ENCODE data around the gene PHKA1. TPM values are rescaled to one million over a fixed set of nuclear protein-coding genes. Genes with fewer than 3 reads are reported as not detected.
"Not testable (repeated sequence)": the region's sequence is repeated elsewhere in the genome, so short reads cannot be mapped to it uniquely, and the experiment has no call there.

Gene PHKA1
- total RNA-seq, 1 donor from 2014 or later: 3.1 TPM

GRCh38 chrX:72685810-72686456, 28.2 kb downstream of the PHKA1 start:
- Mint-ChIP-seq H3K9me3 (ENCODE audit: unreplicated experiment) (peaks cover 2% of the 10 kb centered on the region), H3K4me1 (ENCODE audit: low read depth, unreplicated experiment) (no peaks in the 10 kb centered on the region), H3K4me3 (ENCODE audit: unreplicated experiment) (no peak overlapping the region), H3K27ac (ENCODE audit: unreplicated experiment) (no peak overlapping the region), H3K36me3 (ENCODE audit: unreplicated experiment) (no peaks in the 10 kb centered on the region), H3K27me3 (ENCODE audit: unreplicated experiment) (peaks cover 1% of the 10 kb centered on the region)
- TF ChIP-seq CTCF (IDR thresholded peaks at IDR 0.05; ENCODE audit: partially characterized antibody, unreplicated experiment): no peak
- no peak for DNase-seq

- Mint-ChIP-seq H3K9me3 (ENCODE audit: unreplicated experiment) (peaks cover 5% of the 10 kb centered on the region), H3K27me3 (ENCODE audit: unreplicated experiment) (peaks cover 1% of the 10 kb centered on the region), H3K27ac (ENCODE audit: unreplicated experiment) (no peak overlapping the region), H3K4me3 (ENCODE audit: unreplicated experiment) (no peak overlapping the region), H3K4me1 (ENCODE audit: low read depth, unreplicated experiment) (no peaks in the 10 kb centered on the region), H3K36me3 (ENCODE audit: unreplicated experiment) (no peaks in the 10 kb centered on the region)
- no peak for TF ChIP-seq CTCF (IDR thresholded peaks at IDR 0.05; ENCODE audit: partially characterized antibody, unreplicated experiment)
- DNase-seq: no peak
Measured at GRCh38 chrX:72685018-72685417, 29.1 kb downstream of the PHKA1 start.

- peaks cover 7% of the 10 kb centered on the region for H3K9me3 Mint-ChIP-seq (ENCODE audit: unreplicated experiment)
- no peak overlapping the region for H3K27ac Mint-ChIP-seq (ENCODE audit: unreplicated experiment)
- no peaks in the 10 kb centered on the region for H3K4me1 Mint-ChIP-seq (ENCODE audit: low read depth, unreplicated experiment)
- H3K4me3 Mint-ChIP-seq (ENCODE audit: unreplicated experiment): no peak overlapping the region
- H3K36me3 Mint-ChIP-seq (ENCODE audit: unreplicated experiment): peaks cover 6% of the 10 kb centered on the region
- no peak for DNase-seq
- TF ChIP-seq CTCF (IDR thresholded peaks at IDR 0.05; ENCODE audit: partially characterized antibody, unreplicated experiment): no peak
- peaks cover 1% of the 10 kb centered on the region for H3K27me3 Mint-ChIP-seq (ENCODE audit: unreplicated experiment)
Measured at GRCh38 chrX:72683631-72684030, 30.5 kb downstream of the PHKA1 start.

GRCh38 chrX:72676465-72676864, 37.6 kb downstream of the PHKA1 start:
- peaks cover 7% of the 10 kb centered on the region for H3K9me3 Mint-ChIP-seq (ENCODE audit: unreplicated experiment)
- no peak for DNase-seq
- H3K4me3 Mint-ChIP-seq (ENCODE audit: unreplicated experiment): no peak overlapping the region
- no peak for TF ChIP-seq CTCF (IDR thresholded peaks at IDR 0.05; ENCODE audit: partially characterized antibody, unreplicated experiment)
- H3K36me3 Mint-ChIP-seq (ENCODE audit: unreplicated experiment): peaks cover 6% of the 10 kb centered on the region
- no peak overlapping the region for H3K27ac Mint-ChIP-seq (ENCODE audit: unreplicated experiment)
- no peaks in the 10 kb centered on the region for H3K4me1 Mint-ChIP-seq (ENCODE audit: low read depth, unreplicated experiment)
- no peaks in the 10 kb centered on the region for H3K27me3 Mint-ChIP-seq (ENCODE audit: unreplicated experiment)

- not testable (repeated sequence) for DNase-seq; H3K27me3 Mint-ChIP-seq (ENCODE audit: unreplicated experiment); H3K36me3 Mint-ChIP-seq (ENCODE audit: unreplicated experiment); H3K27ac Mint-ChIP-seq (ENCODE audit: unreplicated experiment); H3K4me3 Mint-ChIP-seq (ENCODE audit: unreplicated experiment); H3K9me3 Mint-ChIP-seq (ENCODE audit: unreplicated experiment); H3K4me1 Mint-ChIP-seq (ENCODE audit: low read depth, unreplicated experiment)
Measured at GRCh38 chrX:72673951-72674350, 40.2 kb downstream of the PHKA1 start.

GRCh38 chrX:72669508-72669907, 44.6 kb downstream of the PHKA1 start:
- H3K4me1 Mint-ChIP-seq (ENCODE audit: low read depth, unreplicated experiment): not testable (repeated sequence)

More at GRCh38 chrX:72669508-72669907, 44.6 kb downstream of the PHKA1 start:
- not testable (repeated sequence) for H3K27ac Mint-ChIP-seq (ENCODE audit: unreplicated experiment); DNase-seq; H3K36me3 Mint-ChIP-seq (ENCODE audit: unreplicated experiment); H3K4me3 Mint-ChIP-seq (ENCODE audit: unreplicated experiment); H3K27me3 Mint-ChIP-seq (ENCODE audit: unreplicated experiment); H3K9me3 Mint-ChIP-seq (ENCODE audit: unreplicated experiment)
